Cardiac fibroblast (primary cell): Measurements from ENCODE around the gene PRPF40A.

ENCODE experiments used
- DNase-seq, 2 donors: peaks; one replicate each; pipeline versions ENCODE4 v3.0.0 to v3.0.0-alpha.2; 2010; ENCODE audit warnings: low read depth in 2 of 2
- H3K4me3 ChIP-seq, 2 donors: replicated peaks in 1 of 2; 1 replicate in 1 of 2; 2 replicates in 1 of 2; pipeline ENCODE4 v1.5.1; 2011; ENCODE audit warnings: low read depth in 2 of 2, low read length in 2 of 2, mild to moderate bottlenecking in 2 of 2, moderate library complexity in 1 of 2
- CTCF ChIP-seq: IDR thresholded peaks from one replicate; pipeline ENCODE4 v1.5.1; 2011; ENCODE audit warnings: low read depth, mild to moderate bottlenecking, low read length, inconsistent platforms

PRPF40A gene

GRCh38 chr2:152695763-152696162 lies 21.5 kb downstream of the PRPF40A start:
- H3K4me3 ChIP-seq, result no peak overlapping the region
- no peak for TF ChIP-seq CTCF
- DNase-seq, result no peak

- peak overlapping the region in 1 of 2 donors; percentile 44 for H3K4me3 ChIP-seq
- peak; percentile 56 to 84 for DNase-seq
- TF ChIP-seq CTCF, result no peak
Observed at GRCh38 chr2:152694161-152694661, 23.1 kb downstream of the PRPF40A start.

GRCh38 chr2:152693033-152693432 lies 24.2 kb downstream of the PRPF40A start:
- H3K4me3 ChIP-seq, result no peak overlapping the region
- DNase-seq, result no peak
- TF ChIP-seq CTCF, result no peak

GRCh38 chr2:152686321-152686720 lies 30.9 kb downstream of the PRPF40A start:
- no peak overlapping the region for H3K4me3 ChIP-seq
- TF ChIP-seq CTCF, result no peak
- DNase-seq, result peak in 1 of 2 donors; percentile 5

GRCh38 chr2:152683400-152683799 lies 33.9 kb downstream of the PRPF40A start:
- H3K4me3 ChIP-seq, result no peak overlapping the region
- no peak for TF ChIP-seq CTCF
- DNase-seq, result no peak

GRCh38 chr2:152682663-152683062 lies 34.6 kb downstream of the PRPF40A start:
- no peak for TF ChIP-seq CTCF
- DNase-seq, result no peak
- H3K4me3 ChIP-seq, result no peak overlapping the region

- no peak for DNase-seq
- no peak for TF ChIP-seq CTCF
- H3K4me3 ChIP-seq, result no peak overlapping the region
Observed at GRCh38 chr2:152678808-152679207, 38.5 kb downstream of the PRPF40A start.
